H1 (cell line): ENCODE data around the gene BRD3OS. TPM values are rescaled to one million over a fixed set of nuclear protein-coding genes. Genes with fewer than 3 reads are reported as not detected.

Experiments used
- ASH2L ChIP-seq: fragments of 200-600, 300-600 bp; sonication (generic); IDR thresholded peaks from one replicate; pipeline ENCODE4 v1.7.1; 2017; ENCODE audit warnings: low read length
- ATF3 ChIP-seq: IDR thresholded peaks from 2 replicates; pipeline ENCODE4 v1.6.1; 2011; ENCODE audit warnings: low read depth, mild to moderate bottlenecking, low read length; ENCODE audit not compliant: insufficient read depth
- BACH1 ChIP-seq: IDR thresholded peaks from 2 replicates; pipeline ENCODE4 v1.6.1; 2012; ENCODE audit warnings: low read length, improper control_type of control experiment
- CBX8 ChIP-seq: fragments of 300-800, 300-1000 bp; sonication (generic); IDR thresholded peaks from 2 replicates; pipeline ENCODE4 v1.7.1; 2016; ENCODE audit warnings: low read depth, low read length, borderline replicate concordance
- CHD1 ChIP-seq: IDR thresholded peaks from 2 replicates; pipeline ENCODE4 v1.6.1; 2012; ENCODE audit warnings: low read depth, low read length, improper control_type of control experiment
- CHD2 ChIP-seq: IDR thresholded peaks from 2 replicates; pipeline ENCODE4 v1.6.1; 2012; ENCODE audit warnings: low read length, improper control_type of control experiment
- EGR1 ChIP-seq: IDR thresholded peaks from 2 replicates; pipeline ENCODE4 v1.6.1; 2011; ENCODE audit warnings: low read depth, low read length, borderline replicate concordance
- EP300 ChIP-seq, 2 experiments: IDR thresholded peaks; 1 replicate in 1 of 2; 2 replicates in 1 of 2; pipeline ENCODE4 v1.6.1; 2011 to 2012; ENCODE audit warnings: low read depth in 2 of 2, low read length in 2 of 2, mild to moderate bottlenecking in 2 of 2, borderline replicate concordance in 1 of 2, inconsistent platforms in 1 of 2, moderate library complexity in 1 of 2
- GABPA ChIP-seq: IDR thresholded peaks from 2 replicates; pipeline ENCODE4 v1.6.1; 2011; ENCODE audit warnings: mild to moderate bottlenecking, low read length, moderate library complexity, borderline replicate concordance; ENCODE audit not compliant: insufficient read depth
- GTF2F1 ChIP-seq: IDR thresholded peaks from 2 replicates; pipeline ENCODE4 v1.6.1; 2012; ENCODE audit warnings: low read depth, low read length, improper control_type of control experiment, borderline replicate concordance
- KDM4A ChIP-seq: IDR thresholded peaks from one replicate; pipeline ENCODE4 v1.7.1; 2012; ENCODE audit warnings: low read depth, mild to moderate bottlenecking, moderate library complexity, low read length, inconsistent platforms; ENCODE audit not compliant: severe bottlenecking
- MAFK ChIP-seq: IDR thresholded peaks from 2 replicates; pipeline ENCODE4 v1.6.1; 2012; ENCODE audit warnings: low read depth, mild to moderate bottlenecking, improper control_type of control experiment, low read length
- NANOG ChIP-seq: IDR thresholded peaks from 2 replicates; pipeline ENCODE4 v1.6.1; 2011; ENCODE audit warnings: low read length, low read depth, mild to moderate bottlenecking, inconsistent platforms; ENCODE audit not compliant: insufficient read depth, poor library complexity, severe bottlenecking
- NRF1 ChIP-seq: IDR thresholded peaks from 2 replicates; pipeline ENCODE4 v1.6.1; 2011; ENCODE audit warnings: mild to moderate bottlenecking, low read depth, low read length, improper control_type of control experiment
- POLR2AphosphoS5 ChIP-seq: IDR thresholded peaks from 2 replicates; pipeline ENCODE4 v1.6.1; 2011; ENCODE audit warnings: low read depth, low read length
- RBBP5 ChIP-seq: IDR thresholded peaks from 2 replicates; pipeline ENCODE4 v1.7.1; 2012; ENCODE audit warnings: low read depth, mild to moderate bottlenecking, inconsistent platforms, low read length, moderate library complexity, borderline replicate concordance
- SIRT6 ChIP-seq: IDR thresholded peaks from one replicate; pipeline ENCODE4 v1.7.1; 2012; ENCODE audit warnings: low read length, inconsistent platforms
- SP1 ChIP-seq: IDR thresholded peaks from 2 replicates; pipeline ENCODE4 v1.6.1; 2011; ENCODE audit warnings: low read depth, low read length
- SP4 ChIP-seq: IDR thresholded peaks from 2 replicates; pipeline ENCODE4 v1.6.1; 2012; ENCODE audit warnings: low read length, inconsistent platforms
- SUZ12 ChIP-seq: fragments of 200-600 bp; sonication (generic); IDR thresholded peaks from 2 replicates; pipeline ENCODE4 v1.6.1; 2012; ENCODE audit warnings: mild to moderate bottlenecking, inconsistent platforms, low read length, moderate library complexity, mixed read lengths
- YY1 ChIP-seq: IDR thresholded peaks from 2 replicates; pipeline ENCODE4 v1.6.1; 2011; ENCODE audit warnings: low read depth, mild to moderate bottlenecking, low read length
- ZNF274 ChIP-seq: IDR thresholded peaks from 2 replicates; pipeline ENCODE4 v1.7.0; 2012; ENCODE audit warnings: low read length, borderline replicate concordance; ENCODE audit errors: extremely low read depth
- polyA plus RNA-seq, 7 experiments: library from polyadenylated mRNA; depleted of rRNA in 3 of 7; stranded (reverse) in 5 of 7; unstranded in 2 of 7; fragments of >200 nt in 5 of 7; fragments of 200-250 nt in 2 of 7; gene quantifications; 1 replicate in 5 of 7; 2 replicates in 1 of 7; 4 replicates in 1 of 7; pipeline versions ENCODE4 v1.2.1 to v1.2.3, GENCODE V29; 2011 to 2013; ENCODE audit warnings: missing spikeins in 2 of 7, mixed read lengths in 2 of 7
- total RNA-seq: library from RNA; stranded (reverse); fragmentation: NEBNext Ultra II Directional; extraction: Animal tissue kit (Norgen Biotek cat#: 25700); gene quantifications from 2 replicates; pipeline ENCODE4 v1.2.1, GENCODE V29; 2021
- TF ChIP-seq, protein P1 (sequence below): IDR thresholded peaks from 2 replicates; pipeline ENCODE4 v1.6.1; 2012; ENCODE audit warnings: low read length, inconsistent platforms

Gene BRD3OS
- total and polyA plus RNA-seq, 2 of the 8 experiments (the other 6 are each of a cell fraction or from before 2014, with no cell fraction given) = 12.7 to 20.2 TPM

DNA sequence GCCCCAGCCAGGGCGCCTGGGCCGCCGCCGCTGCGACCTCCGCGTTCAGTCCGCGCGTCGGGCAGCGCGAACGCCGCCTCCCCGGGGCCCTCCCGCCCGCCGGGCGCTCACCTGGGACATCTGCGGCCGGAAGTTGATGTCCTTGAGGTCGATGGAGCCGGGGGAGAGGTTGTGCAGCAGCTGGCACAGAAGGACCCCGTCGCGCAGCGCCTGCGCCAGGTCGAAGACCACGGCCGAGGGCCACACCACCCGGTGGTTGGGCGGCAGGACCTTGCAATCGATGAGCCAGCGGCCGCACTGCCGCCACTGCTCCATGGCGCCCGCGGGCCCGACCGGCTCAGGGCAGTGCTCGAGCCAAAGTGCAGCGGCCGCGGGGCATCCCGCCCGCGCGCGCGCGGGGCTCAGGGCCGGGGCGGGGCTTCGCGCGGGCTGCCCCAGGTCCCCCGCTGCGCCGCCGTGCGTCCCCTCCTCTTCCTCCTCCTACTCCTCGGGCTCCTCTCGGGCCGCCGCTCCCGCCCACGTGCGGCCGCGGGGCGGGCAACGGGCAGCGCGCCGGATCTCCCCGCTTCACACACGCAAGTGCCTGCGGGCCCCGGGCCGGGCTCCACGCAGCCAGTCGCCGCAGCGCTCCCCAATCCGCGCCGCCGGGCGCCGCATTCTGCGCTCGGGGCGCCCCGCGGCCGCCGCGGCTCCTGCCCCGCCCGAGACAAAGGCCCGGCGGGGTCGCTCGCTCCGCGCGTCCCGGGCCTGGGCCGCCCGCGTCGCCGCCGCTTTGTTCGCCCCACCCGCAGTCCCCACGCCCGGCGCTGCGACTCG is 33.1 kb upstream of the BRD3OS start, which contains the start of gene VAV2 (continued):
- no peak for TF ChIP-seq CHD2
- TF ChIP-seq YY1 = no peak
- no peak for TF ChIP-seq NANOG
- TF ChIP-seq EGR1 = peak; percentile 32; the same call in 1 of the 2 replicates
- TF ChIP-seq EP300 (IDR thresholded peaks at IDR 0.05; ENCODE audit: borderline replicate concordance in 1 of 2, low read depth in 2 of 2, low read length in 2 of 2) = no peak
- TF ChIP-seq GABPA = 0 out of 2 replicates have a peak, but pooled peaks have one; percentile 12
- TF ChIP-seq BACH1 = no peak
- no peak for TF ChIP-seq ASH2L
- peak; percentile 14; the same call in 1 of the 2 replicates for TF ChIP-seq RBBP5
- TF ChIP-seq SIRT6 = no peak
- TF ChIP-seq MAFK = no peak
- no peak for TF ChIP-seq SP4
- TF ChIP-seq GTF2F1 = no peak
- TF ChIP-seq, protein P1, sequence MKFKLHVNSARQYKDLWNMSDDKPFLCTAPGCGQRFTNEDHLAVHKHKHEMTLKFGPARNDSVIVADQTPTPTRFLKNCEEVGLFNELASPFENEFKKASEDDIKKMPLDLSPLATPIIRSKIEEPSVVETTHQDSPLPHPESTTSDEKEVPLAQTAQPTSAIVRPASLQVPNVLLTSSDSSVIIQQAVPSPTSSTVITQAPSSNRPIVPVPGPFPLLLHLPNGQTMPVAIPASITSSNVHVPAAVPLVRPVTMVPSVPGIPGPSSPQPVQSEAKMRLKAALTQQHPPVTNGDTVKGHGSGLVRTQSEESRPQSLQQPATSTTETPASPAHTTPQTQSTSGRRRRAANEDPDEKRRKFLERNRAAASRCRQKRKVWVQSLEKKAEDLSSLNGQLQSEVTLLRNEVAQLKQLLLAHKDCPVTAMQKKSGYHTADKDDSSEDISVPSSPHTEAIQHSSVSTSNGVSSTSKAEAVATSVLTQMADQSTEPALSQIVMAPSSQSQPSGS = no peak
- no peak for TF ChIP-seq POLR2AphosphoS5
- TF ChIP-seq ZNF274 = no peak
- peak; percentile 78 for TF ChIP-seq KDM4A
- TF ChIP-seq CBX8 = no peak
- TF ChIP-seq ATF3 = no peak
- no peak for TF ChIP-seq CHD1
- TF ChIP-seq NRF1 = no peak
- no peak for TF ChIP-seq SP1
- TF ChIP-seq SUZ12 = no peak
